Osteocyte (in vitro differentiated cells): ENCODE results near the gene CELA2B. TPM values are rescaled to one million over a fixed set of nuclear protein-coding genes. Genes with fewer than 3 reads are reported as not detected.
A peak's percentile ranks its signal among the peaks of the same experiment; 100 is the strongest.
"Not testable (repeated sequence)": the region's sequence is repeated elsewhere in the genome, so short reads cannot be mapped to it uniquely, and the experiment has no call there.

ENCODE experiments used
- DNase-seq: peaks from one replicate; pipeline ENCODE4 v3.0.0; 2021; ENCODE audit warnings: mixed read lengths; ENCODE audit not compliant: unreplicated experiment; ENCODE audit errors: extremely low spot score
- H3K27ac Mint-ChIP-seq: one replicate; pipeline ENCODE4 v1.8.0; 2021; ENCODE audit warnings: mild to moderate bottlenecking, mixed read lengths; ENCODE audit not compliant: unreplicated experiment
- H3K27me3 Mint-ChIP-seq: one replicate; pipeline ENCODE4 v1.8.0; 2021; ENCODE audit warnings: mixed read lengths; ENCODE audit not compliant: unreplicated experiment
- H3K36me3 Mint-ChIP-seq: one replicate; pipeline ENCODE4 v1.8.0; 2021; ENCODE audit warnings: mixed read lengths; ENCODE audit not compliant: unreplicated experiment
- H3K4me1 Mint-ChIP-seq: one replicate; pipeline ENCODE4 v1.8.0; 2021; ENCODE audit warnings: mixed read lengths; ENCODE audit not compliant: unreplicated experiment
- H3K4me3 Mint-ChIP-seq: one replicate; pipeline ENCODE4 v1.8.0; 2021; ENCODE audit warnings: mild to moderate bottlenecking, moderate library complexity, mixed read lengths; ENCODE audit not compliant: unreplicated experiment
- H3K9me3 Mint-ChIP-seq: one replicate; pipeline ENCODE4 v1.8.0; 2021; ENCODE audit warnings: mixed read lengths; ENCODE audit not compliant: unreplicated experiment
- long read RNA-seq: library from polyadenylated mRNA; unstranded; transcript quantifications from one replicate; pipeline ENCODE4 v2.0.0, GENCODE V29; 2021
- total RNA-seq: library from RNA; stranded (reverse); gene quantifications from 2 replicates; pipeline ENCODE4 v1.2.1, GENCODE V29; 2021
- TF ChIP-seq, protein P1 (sequence below): fragments of 200-600 bp; sonication (generic); IDR thresholded peaks from 2 replicates; pipeline ENCODE4 v1.5.0; 2021; ENCODE audit warnings: antibody characterized with exemption, mild to moderate bottlenecking, moderate library complexity

The CELA2B gene
- not detected in 2 replicates for total RNA-seq
- long read RNA-seq: 0 reads

DNA sequence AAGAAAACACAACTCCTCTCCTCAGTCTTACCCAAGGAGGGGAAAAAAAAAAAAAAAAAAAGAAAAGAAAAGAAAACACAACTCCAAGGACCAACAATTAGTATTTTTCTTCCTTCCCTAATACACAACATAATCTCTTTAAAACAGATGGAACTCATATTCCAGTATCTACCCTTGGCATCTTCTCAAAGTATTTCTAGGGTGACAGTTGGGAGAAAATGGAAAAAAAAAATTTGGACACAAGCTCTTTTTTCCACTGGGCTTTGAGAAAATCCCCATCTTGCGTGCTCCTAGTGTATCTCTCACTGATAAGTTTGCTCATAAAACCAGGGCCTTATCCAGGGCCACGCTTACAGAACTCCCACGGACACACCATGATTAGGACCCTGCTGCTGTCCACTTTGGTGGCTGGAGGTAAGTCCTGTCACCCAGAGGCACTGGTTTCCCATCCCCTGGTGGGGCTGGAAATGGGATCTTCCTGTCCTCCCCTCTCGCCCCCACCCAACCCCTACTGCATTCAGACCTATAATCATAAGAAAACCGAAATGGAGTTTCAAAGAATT lies at the start of gene CELA2B:
Gene CELA2B, plus strand, starts transcription at position 353 of the 563 bp plus-strand sequence. Its CDS starts 22 bp downstream, at position 375.
- Mint-ChIP-seq H3K36me3 (no peaks in the 10 kb centered on the region), H3K27ac (no peak within 1 kb of the TSS), H3K9me3 (no peaks in the 10 kb centered on the region), H3K27me3 (no peaks in the 10 kb centered on the region), H3K4me3 (no peak within 1 kb of the TSS), H3K4me1 (no peaks in the 10 kb centered on the region)
- DNase-seq: no peak
- TF ChIP-seq, protein P1, sequence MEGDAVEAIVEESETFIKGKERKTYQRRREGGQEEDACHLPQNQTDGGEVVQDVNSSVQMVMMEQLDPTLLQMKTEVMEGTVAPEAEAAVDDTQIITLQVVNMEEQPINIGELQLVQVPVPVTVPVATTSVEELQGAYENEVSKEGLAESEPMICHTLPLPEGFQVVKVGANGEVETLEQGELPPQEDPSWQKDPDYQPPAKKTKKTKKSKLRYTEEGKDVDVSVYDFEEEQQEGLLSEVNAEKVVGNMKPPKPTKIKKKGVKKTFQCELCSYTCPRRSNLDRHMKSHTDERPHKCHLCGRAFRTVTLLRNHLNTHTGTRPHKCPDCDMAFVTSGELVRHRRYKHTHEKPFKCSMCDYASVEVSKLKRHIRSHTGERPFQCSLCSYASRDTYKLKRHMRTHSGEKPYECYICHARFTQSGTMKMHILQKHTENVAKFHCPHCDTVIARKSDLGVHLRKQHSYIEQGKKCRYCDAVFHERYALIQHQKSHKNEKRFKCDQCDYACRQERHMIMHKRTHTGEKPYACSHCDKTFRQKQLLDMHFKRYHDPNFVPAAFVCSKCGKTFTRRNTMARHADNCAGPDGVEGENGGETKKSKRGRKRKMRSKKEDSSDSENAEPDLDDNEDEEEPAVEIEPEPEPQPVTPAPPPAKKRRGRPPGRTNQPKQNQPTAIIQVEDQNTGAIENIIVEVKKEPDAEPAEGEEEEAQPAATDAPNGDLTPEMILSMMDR: no peak

- H3K27me3 Mint-ChIP-seq: no peaks in the 10 kb centered on the region
- peak overlapping the region; percentile 27 for H3K27ac Mint-ChIP-seq
- peaks cover 14% of the 10 kb centered on the region for H3K4me1 Mint-ChIP-seq
- H3K36me3 Mint-ChIP-seq: peaks cover 3% of the 10 kb centered on the region
- H3K4me3 Mint-ChIP-seq: no peak overlapping the region
- H3K9me3 Mint-ChIP-seq: no peaks in the 10 kb centered on the region
- no peak for DNase-seq
- TF ChIP-seq, protein P1: no peak
These were observed 49.2 kb upstream of the CELA2B start for GRCh38 chr1:15426492-15427279.

- Mint-ChIP-seq H3K4me3 (no peak overlapping the region), H3K27ac (peak overlapping the region; percentile 27), H3K27me3 (no peaks in the 10 kb centered on the region), H3K4me1 (peaks cover 14% of the 10 kb centered on the region), H3K36me3 (peaks cover 3% of the 10 kb centered on the region), H3K9me3 (no peaks in the 10 kb centered on the region)
- TF ChIP-seq, protein P1: no peak
- DNase-seq: no peak
These were observed 48.6 kb upstream of the CELA2B start for GRCh38 chr1:15427280-15427666.

DNA sequence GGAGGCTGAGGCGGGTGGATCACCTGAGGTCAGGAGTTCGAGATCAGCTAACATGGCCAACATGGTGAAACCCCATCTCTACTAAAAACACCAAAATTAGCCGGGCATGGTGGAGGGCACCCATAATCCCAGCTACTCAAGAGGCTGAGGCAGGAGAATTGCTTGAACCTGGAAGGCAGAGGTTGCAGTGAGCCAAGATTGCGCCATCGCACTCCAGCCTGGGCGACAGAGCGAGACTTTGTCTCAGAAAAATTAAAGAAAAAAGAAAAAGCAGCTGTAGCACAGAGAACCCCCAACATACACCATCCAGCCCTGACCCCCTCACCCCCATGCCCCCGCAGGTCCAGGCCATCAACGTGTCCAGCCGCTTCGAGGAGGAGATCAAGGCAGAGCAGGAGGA lies 47.7 kb upstream of the CELA2B start:
- not testable (repeated sequence) for H3K9me3 Mint-ChIP-seq, DNase-seq, H3K4me3 Mint-ChIP-seq, H3K27me3 Mint-ChIP-seq, H3K27ac Mint-ChIP-seq, H3K36me3 Mint-ChIP-seq
- H3K4me1 Mint-ChIP-seq: peaks cover 17% of the 10 kb centered on the region

DNA sequence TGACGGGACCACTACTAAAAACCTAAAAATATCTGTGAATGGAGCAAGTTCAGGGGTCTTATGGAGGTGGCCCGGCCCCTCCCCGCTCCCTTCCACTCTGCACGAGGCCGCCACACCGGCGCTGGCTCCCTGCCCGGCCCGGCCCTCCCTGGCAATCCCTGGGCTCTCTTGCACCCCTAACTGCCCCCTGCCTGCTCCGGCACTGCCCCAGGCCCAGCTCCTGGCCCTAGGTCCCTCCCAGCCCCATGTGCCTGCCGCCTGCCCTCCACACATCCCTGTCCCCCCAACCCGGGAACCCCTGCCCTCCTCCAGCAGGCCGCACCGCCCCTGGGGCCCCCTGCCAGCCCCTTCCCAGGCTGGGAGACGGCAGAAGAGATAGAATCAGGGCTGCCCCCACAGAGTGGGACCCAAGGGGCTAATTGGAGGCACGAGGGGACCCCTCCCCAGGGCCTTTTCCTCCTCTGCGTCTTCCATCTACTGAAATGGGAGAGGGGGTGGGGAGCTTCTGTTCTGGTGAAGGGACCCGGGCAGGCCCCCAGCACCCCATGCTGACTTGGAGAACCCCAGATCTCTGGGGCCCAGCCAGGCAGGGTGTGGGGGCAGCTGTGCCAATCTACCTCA lies 47.0 kb upstream of the CELA2B start:
- DNase-seq: no peak
- H3K27me3 Mint-ChIP-seq: no peaks in the 10 kb centered on the region
- peaks cover 3% of the 10 kb centered on the region for H3K36me3 Mint-ChIP-seq
- peaks cover 19% of the 10 kb centered on the region for H3K4me1 Mint-ChIP-seq
- TF ChIP-seq, protein P1: no peak
- H3K9me3 Mint-ChIP-seq: no peaks in the 10 kb centered on the region
- H3K4me3 Mint-ChIP-seq: no peak overlapping the region
- H3K27ac Mint-ChIP-seq: no peak overlapping the region
